Stimulated activated CD8-positive, alpha-beta memory T cell treated with anti-CD3 and anti-CD28 coated beads, Interleukin-12 subunit alpha, Interleukin-12 subunit beta, amount 100 ng/mL, for 4 hours (primary cell): ENCODE results near the gene TINCR.
"Not testable (repeated sequence)": the region's sequence is repeated elsewhere in the genome, so short reads cannot be mapped to it uniquely, and the experiment has no call there.

ENCODE experiments used
- DNase-seq: peaks from one replicate; pipeline ENCODE4 v3.0.0-alpha.2; 2020; ENCODE audit warnings: low read depth

The TINCR gene

GRCh38 chr19:5558101-5558621 lies 9.6 kb downstream of the TINCR start:
- DNase-seq: no peak

GRCh38 chr19:5557691-5558090 lies 10.1 kb downstream of the TINCR start:
- DNase-seq: no peak

GRCh38 chr19:5554828-5555227 lies 12.9 kb downstream of the TINCR start:
- no peak for DNase-seq

- DNase-seq: no peak
Observed at GRCh38 chr19:5553892-5554291, 13.9 kb downstream of the TINCR start.

GRCh38 chr19:5547881-5548280 lies 19.9 kb downstream of the TINCR start:
- no peak for DNase-seq

- no peak for DNase-seq
Observed at GRCh38 chr19:5545984-5546383, 21.8 kb downstream of the TINCR start.

GRCh38 chr19:5545051-5545450 lies 22.7 kb downstream of the TINCR start:
- no peak for DNase-seq

- no peak for DNase-seq
Observed at GRCh38 chr19:5542665-5543064, 25.1 kb downstream of the TINCR start.

- no peak for DNase-seq
Observed at GRCh38 chr19:5541456-5541855, 26.3 kb downstream of the TINCR start.

GRCh38 chr19:5540208-5540607 lies 27.5 kb downstream of the TINCR start:
- DNase-seq: no peak

GRCh38 chr19:5537870-5538269 lies 29.9 kb downstream of the TINCR start:
- no peak for DNase-seq

- not testable (repeated sequence) for DNase-seq
Observed at GRCh38 chr19:5536982-5537579, 30.7 kb downstream of the TINCR start.

GRCh38 chr19:5536337-5536894 lies 31.3 kb downstream of the TINCR start:
- DNase-seq: no peak

GRCh38 chr19:5534787-5535586 lies 32.8 kb downstream of the TINCR start:
- DNase-seq: no peak

- DNase-seq: no peak
Observed at GRCh38 chr19:5533257-5533656, 34.5 kb downstream of the TINCR start.

GRCh38 chr19:5530701-5531100 lies 37.1 kb downstream of the TINCR start:
- DNase-seq: no peak

- DNase-seq: no peak
Observed at GRCh38 chr19:5526691-5527090, 41.1 kb downstream of the TINCR start.

- DNase-seq: no peak
Observed at GRCh38 chr19:5524081-5524480, 43.7 kb downstream of the TINCR start.

- no peak for DNase-seq
Observed at GRCh38 chr19:5522106-5522505, 45.6 kb downstream of the TINCR start.

GRCh38 chr19:5520501-5520900 lies 47.3 kb downstream of the TINCR start:
- no peak for DNase-seq

- no peak for DNase-seq
Observed at GRCh38 chr19:5519076-5519475, 48.7 kb downstream of the TINCR start.

GRCh38 chr19:5515737-5516136 lies 52.0 kb downstream of the TINCR start:
- no peak for DNase-seq

- no peak for DNase-seq
Observed at GRCh38 chr19:5514001-5514400, 53.8 kb downstream of the TINCR start.
